ENCODE measurements around the gene DLGAP1. TPM values are rescaled to one million over a fixed set of nuclear protein-coding genes. Genes with fewer than 3 reads are reported as not detected.

Gene DLGAP1
- total RNA-seq, 1 donor from 2014 or later = 3.7 TPM

GRCh38 chr18:3794537-3795348, 660.4 kb downstream of the DLGAP1 start:
- no peak overlapping the region for H3K27ac Mint-ChIP-seq
- no peak for DNase-seq (ENCODE audit: extremely low spot score, unreplicated experiment)
- H3K36me3 Mint-ChIP-seq = no peaks in the 10 kb centered on the region

GRCh38 chr18:3793545-3793944, 661.6 kb downstream of the DLGAP1 start:
- H3K36me3 Mint-ChIP-seq = no peaks in the 10 kb centered on the region
- no peaks in the 10 kb centered on the region for H3K9me3 Mint-ChIP-seq
- peaks cover 28% of the 10 kb centered on the region for H3K27me3 Mint-ChIP-seq
- TF ChIP-seq CTCF (conservative IDR thresholded peaks at IDR 0.05) = no peak
- no peak overlapping the region for H3K27ac Mint-ChIP-seq
- H3K4me3 Mint-ChIP-seq = no peak overlapping the region
- no peak for DNase-seq (ENCODE audit: extremely low spot score, unreplicated experiment)
- peaks cover 4% of the 10 kb centered on the region for H3K4me1 Mint-ChIP-seq (ENCODE audit: unreplicated experiment)

More at GRCh38 chr18:3794537-3795348, 660.4 kb downstream of the DLGAP1 start:
- no peak for TF ChIP-seq CTCF (conservative IDR thresholded peaks at IDR 0.05)
- Mint-ChIP-seq H3K4me1 (ENCODE audit: unreplicated experiment) (peaks cover 7% of the 10 kb centered on the region), H3K4me3 (no peak overlapping the region), H3K9me3 (no peaks in the 10 kb centered on the region), H3K27me3 (peaks cover 17% of the 10 kb centered on the region)

- Mint-ChIP-seq H3K27me3 (peaks cover 31% of the 10 kb centered on the region), H3K27ac (no peak overlapping the region), H3K4me3 (no peak overlapping the region), H3K9me3 (no peaks in the 10 kb centered on the region), H3K4me1 (ENCODE audit: unreplicated experiment) (peaks cover 3% of the 10 kb centered on the region), H3K36me3 (no peaks in the 10 kb centered on the region)
- no peak for TF ChIP-seq CTCF (conservative IDR thresholded peaks at IDR 0.05)
- DNase-seq (ENCODE audit: extremely low spot score, unreplicated experiment) = no peak
Measured at GRCh38 chr18:3793111-3793510, 662.0 kb downstream of the DLGAP1 start.

- Mint-ChIP-seq H3K4me3 (no peak overlapping the region), H3K27me3 (peaks cover 33% of the 10 kb centered on the region), H3K9me3 (no peaks in the 10 kb centered on the region), H3K4me1 (ENCODE audit: unreplicated experiment) (no peaks in the 10 kb centered on the region), H3K36me3 (no peaks in the 10 kb centered on the region), H3K27ac (no peak overlapping the region)
- no peak for TF ChIP-seq CTCF (conservative IDR thresholded peaks at IDR 0.05)
- DNase-seq (ENCODE audit: extremely low spot score, unreplicated experiment) = no peak
Measured at GRCh38 chr18:3792711-3793110, 662.4 kb downstream of the DLGAP1 start.

- no peak overlapping the region for H3K4me3 Mint-ChIP-seq
- DNase-seq (ENCODE audit: extremely low spot score, unreplicated experiment) = no peak
- no peaks in the 10 kb centered on the region for H3K4me1 Mint-ChIP-seq (ENCODE audit: unreplicated experiment)
- no peak for TF ChIP-seq CTCF (conservative IDR thresholded peaks at IDR 0.05)
- no peak overlapping the region for H3K27ac Mint-ChIP-seq
- H3K9me3 Mint-ChIP-seq = no peaks in the 10 kb centered on the region
- peaks cover 38% of the 10 kb centered on the region for H3K27me3 Mint-ChIP-seq
- H3K36me3 Mint-ChIP-seq = no peaks in the 10 kb centered on the region
Measured at GRCh38 chr18:3791238-3791637, 663.9 kb downstream of the DLGAP1 start.

Data from type B pancreatic cell (in vitro differentiated cells).